ENCODE measurements around the gene HIPK2. TPM values are rescaled to one million over a fixed set of nuclear protein-coding genes. Genes with fewer than 3 reads are reported as not detected.

The HIPK2 gene
- total RNA-seq, 1 donor, result 12.7 TPM

DNA sequence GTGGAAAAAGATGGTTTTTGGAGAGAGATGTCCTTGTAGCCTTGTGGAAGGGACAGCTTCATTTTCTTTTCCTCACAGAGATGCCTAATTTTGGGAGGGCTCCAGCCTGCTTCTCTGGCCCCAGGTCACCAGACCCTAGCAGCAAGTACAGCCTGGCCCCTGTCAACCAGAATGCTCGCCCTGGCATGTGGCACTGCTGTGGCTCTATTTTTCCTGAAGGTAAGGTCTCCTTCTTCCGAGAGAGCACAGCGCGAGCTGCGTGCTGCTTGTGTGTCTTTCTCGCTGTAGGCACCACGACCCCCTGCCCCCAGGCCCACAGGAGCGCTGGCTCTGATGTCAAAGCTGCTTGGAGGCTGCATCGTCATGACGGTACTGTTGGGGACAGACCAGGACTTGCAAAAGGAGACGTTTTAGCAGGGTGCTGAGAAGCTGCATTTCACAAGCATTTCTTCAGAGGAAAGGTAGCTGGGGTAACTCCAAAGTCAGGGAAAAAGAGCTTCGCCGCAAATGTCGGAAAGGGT, 195.6 kb downstream of the HIPK2 start:
- H3K27me3 ChIP-seq (ENCODE audit: insufficient read depth, low read length), result no peaks in the 10 kb centered on the region
- no peak overlapping the region for H3K27ac ChIP-seq (ENCODE audit: low read depth, low read length)
- TF ChIP-seq, protein P1, sequence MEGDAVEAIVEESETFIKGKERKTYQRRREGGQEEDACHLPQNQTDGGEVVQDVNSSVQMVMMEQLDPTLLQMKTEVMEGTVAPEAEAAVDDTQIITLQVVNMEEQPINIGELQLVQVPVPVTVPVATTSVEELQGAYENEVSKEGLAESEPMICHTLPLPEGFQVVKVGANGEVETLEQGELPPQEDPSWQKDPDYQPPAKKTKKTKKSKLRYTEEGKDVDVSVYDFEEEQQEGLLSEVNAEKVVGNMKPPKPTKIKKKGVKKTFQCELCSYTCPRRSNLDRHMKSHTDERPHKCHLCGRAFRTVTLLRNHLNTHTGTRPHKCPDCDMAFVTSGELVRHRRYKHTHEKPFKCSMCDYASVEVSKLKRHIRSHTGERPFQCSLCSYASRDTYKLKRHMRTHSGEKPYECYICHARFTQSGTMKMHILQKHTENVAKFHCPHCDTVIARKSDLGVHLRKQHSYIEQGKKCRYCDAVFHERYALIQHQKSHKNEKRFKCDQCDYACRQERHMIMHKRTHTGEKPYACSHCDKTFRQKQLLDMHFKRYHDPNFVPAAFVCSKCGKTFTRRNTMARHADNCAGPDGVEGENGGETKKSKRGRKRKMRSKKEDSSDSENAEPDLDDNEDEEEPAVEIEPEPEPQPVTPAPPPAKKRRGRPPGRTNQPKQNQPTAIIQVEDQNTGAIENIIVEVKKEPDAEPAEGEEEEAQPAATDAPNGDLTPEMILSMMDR (IDR thresholded peaks at IDR 0.05; ENCODE audit: extremely low read depth, low read depth, low read length), result no peak
- peaks cover 63% of the 10 kb centered on the region for H3K36me3 ChIP-seq (ENCODE audit: insufficient read depth, low read length)
- no peaks in the 10 kb centered on the region for H3K9me3 ChIP-seq (ENCODE audit: low read depth, low read length)
- H2AFZ ChIP-seq (ENCODE audit: low read length), result no peak overlapping the region
- H3K4me1 ChIP-seq (ENCODE audit: insufficient read depth, low read length), result no peaks in the 10 kb centered on the region
- H4K20me1 ChIP-seq (ENCODE audit: insufficient read depth, low read length), result no peaks in the 10 kb centered on the region
- no peak overlapping the region for H3K4me2 ChIP-seq (ENCODE audit: insufficient read depth, low read length)
- H3K79me2 ChIP-seq (ENCODE audit: insufficient read depth, low read length), result no peaks in the 10 kb centered on the region
- H3K4me3 ChIP-seq (ENCODE audit: insufficient read depth, low read length), result no peak overlapping the region
- no peak for DNase-seq (ENCODE audit: insufficient read length, low spot score, missing footprints)

DNA sequence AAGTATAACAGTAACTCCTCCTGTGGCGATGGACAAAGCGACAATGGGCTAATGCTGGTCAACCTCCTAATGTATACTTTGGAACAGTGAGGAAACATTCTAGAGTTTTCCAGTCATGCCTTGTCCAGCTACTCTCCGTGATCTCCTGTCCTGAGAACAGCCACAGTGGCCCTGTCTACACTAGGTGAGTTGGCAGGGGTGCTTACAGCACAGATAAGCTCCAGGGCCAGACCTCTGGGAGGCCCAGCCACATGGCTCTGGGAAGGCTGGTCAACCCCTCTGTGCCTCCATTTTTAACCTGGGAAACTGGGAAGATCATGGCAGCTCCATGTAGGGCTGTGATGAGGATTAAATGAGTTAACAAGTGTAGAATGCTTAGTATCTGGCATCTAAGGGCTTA, 197.4 kb downstream of the HIPK2 start:
- Histone ChIP-seq H3K79me2 (ENCODE audit: insufficient read depth, low read length) (no peaks in the 10 kb centered on the region), H3K9me3 (ENCODE audit: low read depth, low read length) (no peaks in the 10 kb centered on the region), H3K4me3 (ENCODE audit: insufficient read depth, low read length) (no peak overlapping the region), H3K27me3 (ENCODE audit: insufficient read depth, low read length) (no peaks in the 10 kb centered on the region), H3K36me3 (ENCODE audit: insufficient read depth, low read length) (peaks cover 52% of the 10 kb centered on the region), H2AFZ (ENCODE audit: low read length) (no peak overlapping the region), H4K20me1 (ENCODE audit: insufficient read depth, low read length) (no peaks in the 10 kb centered on the region), H3K4me2 (ENCODE audit: insufficient read depth, low read length) (no peak overlapping the region), H3K4me1 (ENCODE audit: insufficient read depth, low read length) (no peaks in the 10 kb centered on the region), H3K27ac (ENCODE audit: low read depth, low read length) (no peak overlapping the region)
- TF ChIP-seq, protein P1 (IDR thresholded peaks at IDR 0.05; ENCODE audit: extremely low read depth, low read depth, low read length), result no peak
- no peak for DNase-seq (ENCODE audit: insufficient read length, low spot score, missing footprints)

- no peaks in the 10 kb centered on the region for H3K4me1 ChIP-seq (ENCODE audit: insufficient read depth, low read length)
- H3K79me2 ChIP-seq (ENCODE audit: insufficient read depth, low read length), result no peaks in the 10 kb centered on the region
- H3K27ac ChIP-seq (ENCODE audit: low read depth, low read length), result no peak overlapping the region
Observed at GRCh38 chr7:139576179-139576973, 201.4 kb downstream of the HIPK2 start.

GRCh38 chr7:139575338-139575680, 202.5 kb downstream of the HIPK2 start:
- Histone ChIP-seq H2AFZ (ENCODE audit: low read length) (no peak overlapping the region), H3K9me3 (ENCODE audit: low read depth, low read length) (no peaks in the 10 kb centered on the region), H3K27me3 (ENCODE audit: insufficient read depth, low read length) (no peaks in the 10 kb centered on the region), H3K36me3 (ENCODE audit: insufficient read depth, low read length) (peaks cover 38% of the 10 kb centered on the region), H4K20me1 (ENCODE audit: insufficient read depth, low read length) (peaks cover 3% of the 10 kb centered on the region), H3K4me3 (ENCODE audit: insufficient read depth, low read length) (no peak overlapping the region), H3K27ac (ENCODE audit: low read depth, low read length) (no peak overlapping the region), H3K4me1 (ENCODE audit: insufficient read depth, low read length) (no peaks in the 10 kb centered on the region), H3K79me2 (ENCODE audit: insufficient read depth, low read length) (no peaks in the 10 kb centered on the region), H3K4me2 (ENCODE audit: insufficient read depth, low read length) (no peak overlapping the region)
- TF ChIP-seq, protein P1 (IDR thresholded peaks at IDR 0.05; ENCODE audit: extremely low read depth, low read depth, low read length), result no peak
- no peak for DNase-seq (ENCODE audit: insufficient read length, low spot score, missing footprints)

More at GRCh38 chr7:139576179-139576973, 201.4 kb downstream of the HIPK2 start:
- no peak overlapping the region for H3K4me2 ChIP-seq (ENCODE audit: insufficient read depth, low read length)
- no peak overlapping the region for H3K4me3 ChIP-seq (ENCODE audit: insufficient read depth, low read length)
- TF ChIP-seq, protein P1 (IDR thresholded peaks at IDR 0.05; ENCODE audit: extremely low read depth, low read depth, low read length), result no peak
- H2AFZ ChIP-seq (ENCODE audit: low read length), result no peak overlapping the region
- DNase-seq (ENCODE audit: insufficient read length, low spot score, missing footprints), result no peak
- H3K9me3 ChIP-seq (ENCODE audit: low read depth, low read length), result no peaks in the 10 kb centered on the region
- peaks cover 40% of the 10 kb centered on the region for H3K36me3 ChIP-seq (ENCODE audit: insufficient read depth, low read length)
- no peaks in the 10 kb centered on the region for H4K20me1 ChIP-seq (ENCODE audit: insufficient read depth, low read length)
- no peaks in the 10 kb centered on the region for H3K27me3 ChIP-seq (ENCODE audit: insufficient read depth, low read length)
